ENCODE measurements around the gene MAGI1.

Gene MAGI1

DNA sequence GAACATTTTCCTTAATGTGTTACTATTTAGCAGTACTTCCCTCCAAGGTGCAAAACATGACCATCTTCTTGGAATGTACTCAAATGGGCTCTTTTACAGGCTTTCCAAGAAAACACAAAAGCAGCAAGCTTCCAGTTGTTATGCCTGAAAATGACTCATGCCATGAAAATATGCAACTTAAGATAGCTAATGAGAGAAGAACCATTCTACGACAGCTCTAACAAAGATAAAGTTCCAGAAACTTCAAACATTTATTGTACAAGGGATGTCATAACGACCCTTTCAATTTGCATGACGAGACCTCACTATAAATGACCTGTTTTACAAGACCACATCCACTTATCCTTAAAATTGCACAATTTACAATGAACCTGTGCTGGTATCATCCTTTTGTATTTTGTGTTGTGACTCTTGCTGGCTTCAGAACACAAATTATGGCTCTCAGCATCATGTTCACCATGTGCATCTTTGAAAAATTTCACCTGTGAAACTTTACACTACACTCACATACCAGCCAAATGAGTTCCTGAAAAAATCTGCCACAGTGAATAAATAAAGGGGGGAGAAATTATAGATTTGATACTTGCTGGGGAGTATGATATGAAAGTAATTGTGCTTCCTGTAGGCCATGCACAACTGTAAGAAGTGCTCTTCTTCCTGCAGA, 433.7 kb downstream of the MAGI1 start:
- DNase-seq (ENCODE audit: low read depth in 1 of 2, low spot score in 1 of 2) = no peak
- Histone ChIP-seq H3K4me3 (replicated peaks; ENCODE audit: insufficient read depth, low read length) (no peak overlapping the region), H3K27me3 (ENCODE audit: insufficient read depth, poor library complexity, severe bottlenecking) (no peaks in the 10 kb centered on the region), H3K27ac (replicated peaks) (no peak overlapping the region)
- TF ChIP-seq POLR2AphosphoS5 (IDR thresholded peaks at IDR 0.05; ENCODE audit: low read depth) (no peak), GABPA (IDR thresholded peaks at IDR 0.05; ENCODE audit: low read depth) (no peak), REST (IDR thresholded peaks at IDR 0.05; ENCODE audit: insufficient replicate concordance, low read depth) (no peak), SPI1 (IDR thresholded peaks at IDR 0.05; ENCODE audit: borderline replicate concordance, low read depth) (no peak)
- TF ChIP-seq, protein P1, sequence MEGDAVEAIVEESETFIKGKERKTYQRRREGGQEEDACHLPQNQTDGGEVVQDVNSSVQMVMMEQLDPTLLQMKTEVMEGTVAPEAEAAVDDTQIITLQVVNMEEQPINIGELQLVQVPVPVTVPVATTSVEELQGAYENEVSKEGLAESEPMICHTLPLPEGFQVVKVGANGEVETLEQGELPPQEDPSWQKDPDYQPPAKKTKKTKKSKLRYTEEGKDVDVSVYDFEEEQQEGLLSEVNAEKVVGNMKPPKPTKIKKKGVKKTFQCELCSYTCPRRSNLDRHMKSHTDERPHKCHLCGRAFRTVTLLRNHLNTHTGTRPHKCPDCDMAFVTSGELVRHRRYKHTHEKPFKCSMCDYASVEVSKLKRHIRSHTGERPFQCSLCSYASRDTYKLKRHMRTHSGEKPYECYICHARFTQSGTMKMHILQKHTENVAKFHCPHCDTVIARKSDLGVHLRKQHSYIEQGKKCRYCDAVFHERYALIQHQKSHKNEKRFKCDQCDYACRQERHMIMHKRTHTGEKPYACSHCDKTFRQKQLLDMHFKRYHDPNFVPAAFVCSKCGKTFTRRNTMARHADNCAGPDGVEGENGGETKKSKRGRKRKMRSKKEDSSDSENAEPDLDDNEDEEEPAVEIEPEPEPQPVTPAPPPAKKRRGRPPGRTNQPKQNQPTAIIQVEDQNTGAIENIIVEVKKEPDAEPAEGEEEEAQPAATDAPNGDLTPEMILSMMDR (IDR thresholded peaks at IDR 0.05; ENCODE audit: insufficient read depth, low read length) = no peak

DNA sequence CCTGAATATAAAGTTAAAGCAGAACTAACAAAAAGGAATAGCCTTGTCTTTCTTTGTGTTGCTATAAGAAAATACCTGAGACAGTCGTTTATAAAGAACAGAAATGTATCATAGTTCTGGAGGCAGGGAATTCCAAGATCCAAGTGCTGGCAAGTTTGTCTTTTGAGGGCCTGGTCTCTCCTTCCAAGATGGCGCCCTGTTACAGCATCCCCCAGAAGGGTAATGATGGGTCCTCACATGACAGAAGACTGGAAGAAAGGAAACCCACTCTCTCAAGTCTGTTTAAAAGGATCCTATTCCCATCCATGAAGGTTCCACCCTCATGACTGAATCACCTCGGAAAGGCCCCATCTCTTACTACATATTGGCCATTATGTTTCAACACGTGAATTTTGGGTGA, 435.1 kb downstream of the MAGI1 start:
- DNase-seq (ENCODE audit: low read depth in 1 of 2, low spot score in 1 of 2) = no peak
- TF ChIP-seq GABPA (IDR thresholded peaks at IDR 0.05; ENCODE audit: low read depth) (no peak), POLR2AphosphoS5 (IDR thresholded peaks at IDR 0.05; ENCODE audit: low read depth) (no peak), SPI1 (IDR thresholded peaks at IDR 0.05; ENCODE audit: borderline replicate concordance, low read depth) (no peak), REST (IDR thresholded peaks at IDR 0.05; ENCODE audit: insufficient replicate concordance, low read depth) (no peak)
- TF ChIP-seq, protein P1 (IDR thresholded peaks at IDR 0.05; ENCODE audit: insufficient read depth, low read length) = no peak
- Histone ChIP-seq H3K27ac (replicated peaks) (no peak overlapping the region), H3K4me3 (replicated peaks; ENCODE audit: insufficient read depth, low read length) (no peak overlapping the region), H3K27me3 (ENCODE audit: insufficient read depth, poor library complexity, severe bottlenecking) (no peaks in the 10 kb centered on the region)

DNA sequence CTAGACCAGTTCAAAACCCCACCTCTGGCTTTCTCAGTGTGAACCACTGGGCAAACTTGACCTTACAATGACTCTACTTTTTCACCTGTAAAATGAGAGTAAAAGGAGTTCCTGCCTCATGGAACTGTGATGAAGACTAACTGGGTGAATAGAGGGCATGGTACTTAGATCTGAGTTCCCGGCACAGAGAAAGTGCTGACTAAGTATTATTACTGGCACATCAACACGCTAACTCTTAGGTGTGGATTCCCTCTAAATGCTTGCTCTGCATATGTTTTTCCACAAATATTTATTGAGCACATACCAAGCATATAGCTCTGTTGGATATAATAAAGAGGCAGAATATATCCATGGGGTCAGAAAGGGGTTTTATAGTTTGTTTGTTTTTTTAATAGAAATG, 437.8 kb downstream of the MAGI1 start:
- no peak for DNase-seq (ENCODE audit: low read depth in 1 of 2, low spot score in 1 of 2)
- H3K4me3 ChIP-seq (replicated peaks; ENCODE audit: insufficient read depth, low read length) = no peak overlapping the region
- no peak overlapping the region for H3K27ac ChIP-seq (replicated peaks)
- H3K27me3 ChIP-seq (ENCODE audit: insufficient read depth, poor library complexity, severe bottlenecking) = peaks cover 5% of the 10 kb centered on the region
- TF ChIP-seq SPI1 (IDR thresholded peaks at IDR 0.05; ENCODE audit: borderline replicate concordance, low read depth) (no peak), REST (IDR thresholded peaks at IDR 0.05; ENCODE audit: insufficient replicate concordance, low read depth) (no peak), GABPA (IDR thresholded peaks at IDR 0.05; ENCODE audit: low read depth) (no peak), POLR2AphosphoS5 (IDR thresholded peaks at IDR 0.05; ENCODE audit: low read depth) (no peak)
- TF ChIP-seq, protein P1 (IDR thresholded peaks at IDR 0.05; ENCODE audit: insufficient read depth, low read length) = no peak

All from HL-60 (cell line).